Panc1 (cell line): ENCODE data around the gene SLC52A1.

Source experiments
- CTCF ChIP-seq: fragments of 450-650 bp; IDR thresholded peaks from 2 replicates; pipeline ENCODE4 v1.5.1; 2017; ENCODE audit warnings: mild to moderate bottlenecking
- POLR2AphosphoS5 ChIP-seq: IDR thresholded peaks from 2 replicates; pipeline ENCODE4 v1.6.1; 2012; ENCODE audit warnings: mild to moderate bottlenecking, low read depth, low read length, moderate library complexity

- TF ChIP-seq POLR2AphosphoS5 (no peak), CTCF (no peak)
These were observed 14.2 kb upstream of the SLC52A1 start for GRCh38 chr17:5049314-5049841.
